GM13977 (cell line): ENCODE results near the gene HHAT.
"Not testable (repeated sequence)": the region's sequence is repeated elsewhere in the genome, so short reads cannot be mapped to it uniquely, and the experiment has no call there.

Experiments
- DNase-seq: peaks from one replicate; pipeline ENCODE4 v3.0.0; 2012; ENCODE audit warnings: low spot score
- CTCF ChIP-seq: IDR thresholded peaks from 2 replicates; pipeline ENCODE4 v1.5.1; 2012; ENCODE audit warnings: mild to moderate bottlenecking, control low read depth; ENCODE audit not compliant: insufficient read depth; ENCODE audit errors: extremely low read depth, missing control alignments
- in situ Hi-C: fragments of 300-500 bp; cut with MboI; formaldehyde crosslinking; loops from one replicate; pipeline ENCODE4 v1.12.0; 2022; ENCODE audit warnings: low sequenced_read_pairs, low pct_unique_long_range_greater_than_20kb, mixed read lengths, inconsistent platforms; ENCODE audit not compliant: unreplicated experiment

The HHAT gene

GRCh38 chr1:210400043-210400840 lies 71.5 kb downstream of the HHAT start:
- in situ Hi-C loops = loop anchor here (25.0 kb wide), 1 partner anchor 737 kb away; the partner anchor contains the start of gene KCNH1
- TF ChIP-seq CTCF = peak; percentile 85
- DNase-seq = peak; percentile 62

- in situ Hi-C loops = loop anchor here (25.0 kb wide), 1 partner anchor 735 kb away; the partner anchor contains the start of gene KCNH1
- no peak for TF ChIP-seq CTCF
Observed at GRCh38 chr1:210402560-210402959, 73.9 kb downstream of the HHAT start.

GRCh38 chr1:210405316-210405715 lies 76.6 kb downstream of the HHAT start:
- DNase-seq = no peak
- in situ Hi-C loops = loop anchor here (25.0 kb wide), 1 partner anchor 732 kb away; the partner anchor contains the start of gene KCNH1
- no peak for TF ChIP-seq CTCF

More at GRCh38 chr1:210402560-210402959, 73.9 kb downstream of the HHAT start:
- no peak for DNase-seq

GRCh38 chr1:210406341-210406740 lies 77.6 kb downstream of the HHAT start:
- not testable (repeated sequence) for DNase-seq
- in situ Hi-C loops = loop anchor here (25.0 kb wide), 1 partner anchor 731 kb away; the partner anchor contains the start of gene KCNH1

- in situ Hi-C loops = loop anchor here (25.0 kb wide), 1 partner anchor 730 kb away; the partner anchor contains the start of gene KCNH1
- peak; percentile 56 for DNase-seq
- TF ChIP-seq CTCF = peak; percentile 91
Observed at GRCh38 chr1:210407207-210407886, 78.6 kb downstream of the HHAT start.

GRCh38 chr1:210407887-210408252 lies 79.2 kb downstream of the HHAT start:
- in situ Hi-C loops = loop anchor here (25.0 kb wide), 1 partner anchor 729 kb away; the partner anchor contains the start of gene KCNH1
- no peak for TF ChIP-seq CTCF
- no peak for DNase-seq

GRCh38 chr1:210412240-210412639 lies 83.5 kb downstream of the HHAT start:
- in situ Hi-C loops = loop anchor here (25.0 kb wide), 1 partner anchor 725 kb away; the partner anchor contains the start of gene KCNH1
- DNase-seq = no peak
- no peak for TF ChIP-seq CTCF
